Spinal cord (tissue), 10 donors: ENCODE measurements around the gene SCFD2. TPM values are rescaled to one million over a fixed set of nuclear protein-coding genes. Genes with fewer than 3 reads are reported as not detected.

ENCODE experiments used
- DNase-seq, 6 donors: peaks; one replicate each; pipeline versions ENCODE4 v3.0.0 to v3.0.0-alpha.2; 2013 to 2015; ENCODE audit warnings: low spot score in 6 of 6, low read depth in 4 of 6
- H3K27ac ChIP-seq: one replicate; pipeline ENCODE4 v1.5.1; 2013; ENCODE audit warnings: low read depth, low read length, control low read depth
- H3K27me3 ChIP-seq: one replicate; pipeline ENCODE4 v1.6.1; 2013; ENCODE audit warnings: low read length; ENCODE audit not compliant: control insufficient read depth, insufficient read depth
- H3K36me3 ChIP-seq: one replicate; pipeline ENCODE4 v1.6.1; 2013; ENCODE audit warnings: low read length; ENCODE audit not compliant: control insufficient read depth, insufficient read depth
- H3K4me1 ChIP-seq: one replicate; pipeline ENCODE4 v1.6.1; 2013; ENCODE audit warnings: low read length; ENCODE audit not compliant: control insufficient read depth, insufficient read depth
- H3K4me3 ChIP-seq: one replicate; pipeline ENCODE4 v1.5.1; 2013; ENCODE audit warnings: low read depth, low read length, control low read depth
- H3K9me3 ChIP-seq: one replicate; pipeline ENCODE4 v1.6.1; 2013; ENCODE audit warnings: low read length; ENCODE audit not compliant: control insufficient read depth, insufficient read depth
- WGBS: methylation state at CpG from one replicate; pipeline ENCODE4 v1.1.5; 2013; ENCODE audit warnings: missing lambda C conversion rate; ENCODE audit not compliant: insufficient coverage; 5-methylcytosine and 5-hydroxymethylcytosine counted together
- polyA plus RNA-seq, 2 donors: library from polyadenylated mRNA; unstranded; fragments of 120-200 nt; gene quantifications; one replicate each; pipeline ENCODE4 v1.2.1, GENCODE V29; 2013; ENCODE audit not compliant: insufficient read length in 2 of 2
- total RNA-seq, 2 donors: library from RNA; depleted of rRNA in 1 of 2; stranded (reverse); fragments of 120-200 nt in 1 of 2; fragments of >200 nt in 1 of 2; gene quantifications; one replicate each; pipeline versions ENCODE4 v1.2.3 to v1.2.4, GENCODE V29; 2013 to 2014
- donor health status: healthy.

Gene SCFD2
- total and polyA plus RNA-seq, 4 donors = 15.6 to 19.5 (median 17.7) TPM

DNA sequence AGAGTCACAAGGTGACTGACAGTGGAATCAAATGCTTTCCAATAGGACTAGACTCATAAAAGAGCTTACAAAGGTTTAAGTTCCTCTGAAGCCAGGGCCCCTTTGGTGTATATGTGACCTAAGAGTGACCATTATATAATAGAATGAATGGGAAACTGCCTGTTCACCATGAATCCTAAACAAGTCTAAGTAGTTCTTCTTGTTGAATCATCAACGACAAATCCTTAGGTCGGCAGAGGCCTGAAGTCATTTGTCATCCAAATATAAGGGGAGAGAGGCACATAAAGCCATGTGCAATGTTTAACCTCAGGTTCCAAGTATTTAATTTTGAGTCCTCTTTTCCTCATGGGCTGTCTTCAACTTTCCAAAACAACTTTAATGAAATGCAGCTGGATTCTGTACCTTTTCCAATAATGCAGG, 381.4 kb downstream of the SCFD2 start:
- Histone ChIP-seq H3K36me3 (no peaks in the 10 kb centered on the region), H3K9me3 (no peaks in the 10 kb centered on the region), H3K27ac (no peak overlapping the region), H3K4me1 (no peaks in the 10 kb centered on the region), H3K4me3 (no peak overlapping the region), H3K27me3 (no peaks in the 10 kb centered on the region)
- 30% methylated on average over 2 of the region's 2 CpGs for WGBS
- DNase-seq = no peak

DNA sequence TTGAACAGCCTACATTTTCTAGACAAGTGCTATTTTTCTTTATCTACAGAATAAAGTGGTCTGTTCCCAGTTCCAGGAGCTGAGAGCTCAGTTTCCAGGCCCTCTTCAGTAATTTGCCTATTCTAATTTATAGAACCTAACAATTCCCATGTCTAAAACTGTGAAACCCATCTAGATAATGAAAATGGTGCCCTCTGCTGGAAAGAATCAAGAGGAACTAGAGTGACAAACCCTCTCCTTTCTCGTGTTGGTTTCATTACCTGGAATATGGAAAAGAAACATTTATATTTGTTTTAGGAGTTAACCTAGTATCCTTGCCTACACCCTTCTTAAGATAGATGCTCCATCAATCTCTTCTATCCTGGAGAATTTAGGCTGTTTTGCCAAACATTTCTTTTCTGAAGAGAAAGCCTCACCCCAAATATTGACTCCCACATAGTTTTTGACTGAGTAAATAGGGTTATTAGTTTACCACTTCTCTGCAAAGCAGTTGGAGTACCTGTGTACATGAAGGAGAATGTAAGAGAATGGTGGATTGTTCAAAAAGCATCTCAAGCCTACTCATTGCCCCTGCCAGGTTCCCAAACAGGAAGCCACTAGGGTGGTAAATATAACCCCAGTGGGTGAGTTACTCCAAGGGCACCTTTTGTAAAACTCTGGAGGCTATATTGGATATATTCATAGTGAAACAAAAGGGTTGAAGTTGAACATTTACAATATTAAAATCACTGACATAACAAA, 382.1 kb downstream of the SCFD2 start:
- H3K27ac ChIP-seq = no peak overlapping the region
- H3K27me3 ChIP-seq = no peaks in the 10 kb centered on the region
- no peaks in the 10 kb centered on the region for H3K36me3 ChIP-seq
- WGBS = no CpG with 5 or more reads among the region's 1 CpG
- no peaks in the 10 kb centered on the region for H3K4me1 ChIP-seq
- H3K4me3 ChIP-seq = no peak overlapping the region
- peak in 5 of 6 donors; percentile 47 to 94 (median 55) for DNase-seq
- no peaks in the 10 kb centered on the region for H3K9me3 ChIP-seq

DNA sequence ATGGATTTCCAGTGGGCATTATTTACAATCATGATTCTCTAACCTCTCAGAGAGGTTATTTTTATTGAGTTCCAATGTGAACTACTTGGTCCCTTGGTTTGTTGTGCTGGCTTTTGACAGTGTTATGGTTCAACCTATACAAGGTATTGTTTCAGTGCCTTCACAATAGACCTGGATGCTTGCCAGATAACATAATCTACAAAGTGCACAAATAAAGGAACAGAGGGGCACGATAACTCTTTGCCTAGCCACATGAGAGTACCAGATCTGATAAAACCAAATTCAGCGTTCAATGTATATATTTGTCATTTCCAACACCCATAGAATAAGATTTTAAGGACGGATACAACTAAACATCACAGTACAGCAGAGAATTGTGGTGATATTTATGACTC, 382.9 kb downstream of the SCFD2 start:
- WGBS = 83% methylated on average over 1 of the region's 3 CpGs
- no peak overlapping the region for H3K4me3 ChIP-seq
- no peak overlapping the region for H3K27ac ChIP-seq
- no peak for DNase-seq
- H3K36me3 ChIP-seq = no peaks in the 10 kb centered on the region
- no peaks in the 10 kb centered on the region for H3K4me1 ChIP-seq
- H3K27me3 ChIP-seq = no peaks in the 10 kb centered on the region
- H3K9me3 ChIP-seq = no peaks in the 10 kb centered on the region

DNA sequence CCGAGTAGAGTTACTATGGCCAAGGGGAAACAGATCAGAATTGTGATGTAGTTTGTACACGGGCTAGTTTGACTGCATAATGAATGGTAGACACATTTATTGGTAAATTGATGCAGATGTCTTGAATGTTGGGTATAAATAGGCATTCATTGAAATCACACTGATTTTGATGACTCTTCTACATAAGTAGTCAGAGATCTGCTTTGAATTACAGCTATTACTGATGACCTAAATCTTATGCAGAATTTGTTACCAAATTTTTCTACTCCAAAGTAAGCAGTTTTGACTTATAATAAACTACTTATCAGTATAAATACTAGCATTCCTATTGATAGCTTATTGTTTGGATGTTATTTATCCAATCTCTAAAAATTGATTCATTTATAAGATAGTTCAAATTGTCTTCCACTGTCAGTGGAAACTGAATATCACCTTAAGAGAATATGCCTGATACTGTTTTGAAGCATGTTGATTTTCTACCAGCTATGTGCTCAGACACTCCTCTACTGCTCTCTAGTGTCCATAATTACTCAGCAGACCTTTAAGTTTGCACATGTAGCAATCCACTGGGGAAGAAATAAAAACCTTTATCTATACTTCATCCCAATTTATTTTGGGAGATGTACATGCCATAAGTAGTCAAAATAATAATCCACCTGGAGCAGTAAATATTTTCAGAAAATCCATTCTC, 383.5 kb downstream of the SCFD2 start:
- Histone ChIP-seq H3K27me3 (no peaks in the 10 kb centered on the region), H3K4me3 (no peak overlapping the region), H3K36me3 (no peaks in the 10 kb centered on the region), H3K27ac (no peak overlapping the region), H3K4me1 (no peaks in the 10 kb centered on the region), H3K9me3 (no peaks in the 10 kb centered on the region)
- peak in 4 of 6 donors; percentile 43 to 93 (median 66) for DNase-seq
- no CpG with 5 or more reads among the region's 2 CpGs for WGBS

DNA sequence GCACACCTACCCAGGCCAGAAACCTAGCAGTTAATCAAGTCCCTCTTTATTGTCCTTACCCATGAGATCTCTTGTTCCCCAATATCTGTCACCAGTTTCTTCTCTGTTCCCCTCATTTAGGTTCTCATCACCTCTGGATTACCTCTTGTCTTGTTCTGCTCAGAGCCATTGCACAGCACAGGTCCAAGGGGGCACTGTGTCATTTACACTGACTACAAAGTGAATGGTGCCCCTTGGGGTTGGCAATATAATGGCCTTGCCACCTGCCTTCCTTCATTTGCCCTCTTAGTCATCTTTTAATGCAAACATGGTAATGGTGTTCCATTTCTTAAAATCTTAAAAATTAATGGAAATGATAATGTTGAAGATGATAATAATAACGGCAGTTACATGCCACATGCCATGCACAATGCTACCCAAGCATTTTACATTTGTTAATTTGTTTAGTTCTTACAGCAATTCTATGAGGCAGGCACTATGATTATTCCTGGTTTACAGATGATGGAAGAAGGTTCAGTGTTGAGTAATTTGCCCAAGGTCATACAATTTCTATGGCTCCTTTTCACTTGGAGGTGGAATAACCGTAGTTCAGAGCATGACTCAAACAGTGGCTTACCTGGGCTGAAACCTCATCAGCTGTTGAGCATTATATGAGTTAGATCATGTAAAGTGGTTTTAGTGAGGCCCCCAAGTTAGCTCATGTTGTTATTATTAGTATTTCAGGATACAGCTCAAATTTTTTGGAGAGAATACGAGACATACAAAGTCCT, 385.9 kb downstream of the SCFD2 start:
- no peaks in the 10 kb centered on the region for H3K9me3 ChIP-seq
- 62% methylated on average over 2 of the region's 3 CpGs for WGBS
- H3K27ac ChIP-seq = no peak overlapping the region
- H3K27me3 ChIP-seq = no peaks in the 10 kb centered on the region
- DNase-seq = no peak
- H3K4me1 ChIP-seq = no peaks in the 10 kb centered on the region
- H3K36me3 ChIP-seq = no peaks in the 10 kb centered on the region
- no peak overlapping the region for H3K4me3 ChIP-seq

DNA sequence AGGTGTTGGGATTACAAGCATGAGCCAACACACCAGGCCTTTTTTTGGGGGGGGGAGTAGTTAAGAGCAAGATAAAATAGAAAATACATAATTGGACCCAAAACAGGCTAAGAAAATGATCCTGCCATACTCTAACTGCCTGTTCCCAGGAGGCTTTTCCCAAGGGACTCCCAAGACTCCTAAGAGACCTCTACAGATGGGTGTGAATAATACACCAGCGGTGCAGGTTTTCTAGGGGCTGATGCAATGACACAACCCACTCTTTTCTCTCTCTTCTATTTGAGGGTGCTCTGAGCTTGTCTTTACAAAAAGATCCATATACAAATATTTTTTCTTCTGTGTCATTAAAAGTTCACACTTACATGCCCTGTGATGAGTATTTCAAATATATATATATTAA, 386.8 kb downstream of the SCFD2 start:
- WGBS = no CpG with 5 or more reads among the region's 1 CpG
- H3K27ac ChIP-seq = no peak overlapping the region
- H3K4me3 ChIP-seq = no peak overlapping the region
- no peaks in the 10 kb centered on the region for H3K9me3 ChIP-seq
- H3K36me3 ChIP-seq = no peaks in the 10 kb centered on the region
- H3K27me3 ChIP-seq = no peaks in the 10 kb centered on the region
- H3K4me1 ChIP-seq = no peaks in the 10 kb centered on the region
- DNase-seq = no peak

DNA sequence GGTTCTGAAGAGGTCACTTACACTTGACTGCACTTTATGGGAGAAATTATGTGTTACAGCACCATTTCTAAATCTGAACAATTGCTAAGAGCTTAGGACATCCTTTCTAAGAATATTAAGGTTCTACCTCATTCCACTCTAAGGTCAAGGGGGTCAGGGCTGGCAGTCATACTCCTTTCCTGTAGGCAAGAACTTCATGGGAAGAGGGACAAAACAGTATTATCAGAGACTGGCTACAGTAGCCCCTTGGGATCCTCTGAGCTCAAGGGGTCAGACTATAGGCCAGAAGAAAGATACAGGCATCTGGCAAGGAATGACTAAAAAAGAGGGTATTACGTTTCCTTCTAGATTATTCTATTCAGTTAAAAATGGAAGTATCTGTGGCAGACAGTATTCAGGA, 388.6 kb downstream of the SCFD2 start:
- no peaks in the 10 kb centered on the region for H3K36me3 ChIP-seq
- no peaks in the 10 kb centered on the region for H3K4me1 ChIP-seq
- no peaks in the 10 kb centered on the region for H3K27me3 ChIP-seq
- no peak for DNase-seq
- no CpG with 5 or more reads among the region's 1 CpG for WGBS
- H3K27ac ChIP-seq = no peak overlapping the region
- no peaks in the 10 kb centered on the region for H3K9me3 ChIP-seq
- no peak overlapping the region for H3K4me3 ChIP-seq

DNA sequence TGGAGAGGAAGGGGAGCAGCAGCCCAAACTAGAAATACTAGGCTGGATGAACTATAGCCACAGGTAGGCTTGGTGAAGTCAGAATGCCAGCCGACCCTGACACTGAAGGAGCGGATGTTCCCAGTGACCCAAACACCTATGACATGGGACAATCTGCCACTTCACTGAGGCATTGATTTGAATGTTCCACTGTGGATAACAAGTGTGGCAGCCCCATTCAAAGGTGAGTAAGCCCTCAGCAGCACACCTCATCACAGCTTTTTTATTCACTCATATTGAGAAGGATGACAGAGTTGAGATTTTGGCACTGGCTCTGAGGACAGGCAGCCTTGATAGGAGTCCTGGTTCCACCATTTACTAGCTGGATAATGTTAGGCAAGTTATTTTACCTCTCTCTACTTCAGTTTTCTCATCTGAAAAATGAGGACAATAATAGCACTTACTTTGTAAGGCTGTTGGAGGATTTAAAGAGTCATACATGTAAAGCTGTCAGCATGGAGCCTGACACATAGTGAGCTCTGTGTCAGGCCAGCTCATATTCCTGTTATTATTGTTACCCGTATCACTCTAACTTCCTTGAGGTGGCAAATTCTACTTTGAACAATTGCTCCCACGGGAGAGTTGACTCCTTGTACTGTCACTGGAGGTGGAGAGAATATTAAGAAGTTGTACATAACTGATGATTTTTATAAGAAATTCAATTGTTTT, 389.2 kb downstream of the SCFD2 start:
- DNase-seq = no peak
- H3K27ac ChIP-seq = no peak overlapping the region
- no peaks in the 10 kb centered on the region for H3K36me3 ChIP-seq
- WGBS = 93% methylated on average over 2 of the region's 4 CpGs
- H3K27me3 ChIP-seq = no peaks in the 10 kb centered on the region
- H3K4me3 ChIP-seq = no peak overlapping the region
- H3K9me3 ChIP-seq = no peaks in the 10 kb centered on the region
- no peaks in the 10 kb centered on the region for H3K4me1 ChIP-seq

DNA sequence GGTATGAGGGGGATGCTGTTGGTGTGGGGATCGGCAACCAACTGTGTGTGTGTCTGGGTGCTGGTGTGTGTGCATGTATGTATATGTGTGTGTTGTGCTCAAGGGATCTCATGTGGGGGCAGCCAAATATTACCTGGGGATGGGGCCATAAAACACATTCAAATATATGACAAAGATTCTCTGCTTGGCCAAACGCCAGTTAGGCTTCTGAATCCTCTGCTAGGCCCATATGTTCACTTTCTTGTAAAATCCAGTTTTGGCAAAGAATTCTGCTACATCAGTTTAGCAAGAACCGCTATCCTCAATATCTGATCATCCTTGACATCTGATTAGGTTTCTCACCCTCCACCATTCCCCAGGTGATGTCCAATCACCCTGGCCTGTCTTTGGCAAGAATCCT, 397.2 kb downstream of the SCFD2 start:
- H3K36me3 ChIP-seq = no peaks in the 10 kb centered on the region
- WGBS = 90% methylated on average over 2 of the region's 3 CpGs
- peak in 1 of 6 donors; percentile 79 for DNase-seq
- no peak overlapping the region for H3K27ac ChIP-seq
- no peaks in the 10 kb centered on the region for H3K4me1 ChIP-seq
- H3K9me3 ChIP-seq = no peaks in the 10 kb centered on the region
- H3K4me3 ChIP-seq = no peak overlapping the region
- H3K27me3 ChIP-seq = no peaks in the 10 kb centered on the region
